Stimulated activated CD4-positive, alpha-beta T cell treated with anti-CD3 and anti-CD28 coated beads, Interleukin-15, amount 100 ng/mL, for 24 hours (primary cell): Measurements from ENCODE around the gene PRSS1.

Experiments
- DNase-seq: peaks from one replicate; pipeline ENCODE4 v3.0.0-alpha.2; 2020

The PRSS1 gene

DNA sequence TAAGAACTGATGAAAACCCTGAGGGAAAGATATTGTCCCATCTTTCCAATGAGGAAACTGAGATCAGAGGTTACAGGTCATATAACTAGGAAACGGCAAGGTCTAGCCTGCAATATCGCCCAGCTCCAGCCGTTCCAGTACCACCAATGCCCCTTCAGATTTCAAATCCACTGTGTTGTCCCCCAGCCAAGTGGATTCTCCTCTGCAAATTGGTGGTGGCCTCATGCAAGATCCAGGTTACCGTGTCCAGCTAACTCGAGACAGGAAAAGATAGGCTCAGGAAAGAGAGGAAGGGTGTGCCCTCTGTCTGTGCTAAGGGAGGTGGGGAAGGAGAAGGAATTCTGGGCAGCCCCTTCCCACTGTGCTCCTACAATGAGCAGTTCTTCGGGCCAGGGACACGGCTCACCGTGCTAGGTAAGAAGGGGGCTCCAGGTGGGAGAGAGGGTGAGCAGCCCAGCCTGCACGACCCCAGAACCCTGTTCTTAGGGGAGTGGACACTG lies 46.8 kb downstream of the PRSS1 start:
- DNase-seq: no peak

- no peak for DNase-seq
Observed at GRCh38 chr7:142796501-142797390, 47.5 kb downstream of the PRSS1 start.

DNA sequence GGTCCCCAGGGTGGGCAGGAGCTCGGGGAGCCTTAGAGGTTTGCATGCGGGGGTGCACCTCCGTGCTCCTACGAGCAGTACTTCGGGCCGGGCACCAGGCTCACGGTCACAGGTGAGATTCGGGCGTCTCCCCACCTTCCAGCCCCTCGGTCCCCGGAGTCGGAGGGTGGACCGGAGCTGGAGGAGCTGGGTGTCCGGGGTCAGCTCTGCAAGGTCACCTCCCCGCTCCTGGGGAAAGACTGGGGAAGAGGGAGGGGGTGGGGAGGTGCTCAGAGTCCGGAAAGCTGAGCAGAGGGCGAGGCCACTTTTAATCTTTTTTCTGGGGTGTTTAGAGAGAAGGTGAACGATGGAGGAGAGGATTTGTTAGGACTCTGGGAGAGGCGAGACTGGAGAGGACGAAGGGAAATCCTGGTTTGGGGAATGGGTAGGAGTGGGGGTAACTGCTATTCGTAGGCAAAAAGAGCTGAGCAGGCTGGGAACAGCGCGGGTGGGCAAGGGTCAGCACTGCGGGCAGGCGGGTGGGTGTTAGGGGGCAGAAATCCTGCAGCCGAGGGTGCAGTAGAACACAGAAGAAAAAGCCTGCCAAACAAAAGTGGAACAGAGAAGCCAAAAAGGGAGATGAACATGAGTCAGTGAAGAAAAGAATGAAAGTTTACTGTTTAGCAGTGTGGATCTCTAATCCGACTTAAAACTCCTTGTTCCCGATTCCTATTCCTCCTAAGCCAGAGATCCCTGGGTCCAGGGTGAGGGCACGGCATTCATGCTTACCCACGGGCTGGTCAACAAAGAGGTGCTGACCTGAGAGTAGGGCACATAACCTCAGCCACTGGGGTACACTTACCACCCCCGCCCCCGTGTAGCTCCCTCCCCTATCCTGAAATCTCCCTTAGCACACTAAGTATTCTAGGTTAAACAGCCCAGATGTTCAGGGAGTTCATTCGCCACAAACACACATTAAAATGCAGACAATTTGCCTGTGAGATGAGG lies 48.4 kb downstream of the PRSS1 start:
- DNase-seq: no peak

DNA sequence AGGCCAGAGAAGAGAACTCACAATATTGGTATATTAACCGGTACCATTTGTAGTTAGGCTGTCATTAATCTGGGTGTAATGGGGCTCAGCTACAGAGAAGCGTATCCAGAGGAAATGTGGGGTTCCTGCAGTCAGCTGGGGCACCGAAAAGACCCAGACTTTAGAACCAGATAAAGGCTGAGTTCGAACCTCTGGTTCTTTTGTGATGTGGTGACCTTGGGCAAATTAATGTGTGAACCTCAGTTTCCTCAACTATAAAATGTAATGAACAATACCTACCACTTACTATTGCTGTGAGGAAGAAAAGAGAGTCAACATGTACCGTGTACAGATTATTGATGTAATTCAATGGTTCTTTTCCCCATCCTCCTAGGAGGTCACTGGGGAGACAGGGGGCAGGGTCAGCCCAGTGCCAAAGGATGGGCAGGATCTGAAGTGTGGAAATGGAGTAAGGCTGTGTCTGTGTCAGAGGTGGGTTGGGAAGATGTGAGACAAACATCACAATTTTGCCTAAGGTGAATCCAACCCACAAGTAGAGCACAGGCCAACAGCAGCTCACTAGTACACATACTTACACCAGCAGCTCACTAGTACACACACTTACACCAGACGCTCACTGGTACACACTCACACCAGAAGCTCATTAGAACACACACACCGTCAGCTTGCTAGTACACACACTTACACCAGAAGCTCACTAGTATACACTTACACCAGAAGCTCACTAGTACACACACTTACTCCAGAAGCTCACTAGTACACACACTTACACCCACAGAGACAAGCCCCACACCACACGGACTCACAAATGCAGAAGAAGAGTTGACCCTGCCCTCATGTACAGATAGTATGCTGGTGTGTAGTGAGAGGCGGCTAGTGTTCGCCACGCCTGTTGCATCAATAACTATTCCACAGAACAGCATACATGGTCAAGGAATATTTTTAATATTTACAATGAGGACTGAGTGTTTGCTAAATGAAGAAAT lies 49.5 kb downstream of the PRSS1 start:
- no peak for DNase-seq

DNA sequence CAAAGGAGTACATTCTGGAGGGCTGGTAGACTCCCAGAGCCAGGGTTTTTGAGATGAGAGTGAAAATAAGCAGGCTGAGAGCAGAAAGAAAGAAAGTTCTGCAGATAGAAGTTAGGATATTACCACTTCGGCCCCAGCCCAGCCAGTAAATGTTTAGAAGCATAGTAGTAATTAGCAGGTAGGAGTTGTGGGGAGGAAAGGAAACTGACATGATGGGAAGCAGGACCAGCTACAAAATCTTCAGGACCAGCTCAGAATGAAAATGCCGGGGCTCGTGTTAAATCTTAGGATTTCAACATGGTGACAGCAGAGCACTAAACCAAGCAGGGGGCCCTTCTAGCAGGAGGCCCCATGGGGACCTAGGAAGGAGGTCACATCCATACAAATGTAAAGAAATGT lies 50.2 kb downstream of the PRSS1 start:
- no peak for DNase-seq

GRCh38 chr7:142800088-142800487 lies 50.8 kb downstream of the PRSS1 start:
- DNase-seq: no peak

DNA sequence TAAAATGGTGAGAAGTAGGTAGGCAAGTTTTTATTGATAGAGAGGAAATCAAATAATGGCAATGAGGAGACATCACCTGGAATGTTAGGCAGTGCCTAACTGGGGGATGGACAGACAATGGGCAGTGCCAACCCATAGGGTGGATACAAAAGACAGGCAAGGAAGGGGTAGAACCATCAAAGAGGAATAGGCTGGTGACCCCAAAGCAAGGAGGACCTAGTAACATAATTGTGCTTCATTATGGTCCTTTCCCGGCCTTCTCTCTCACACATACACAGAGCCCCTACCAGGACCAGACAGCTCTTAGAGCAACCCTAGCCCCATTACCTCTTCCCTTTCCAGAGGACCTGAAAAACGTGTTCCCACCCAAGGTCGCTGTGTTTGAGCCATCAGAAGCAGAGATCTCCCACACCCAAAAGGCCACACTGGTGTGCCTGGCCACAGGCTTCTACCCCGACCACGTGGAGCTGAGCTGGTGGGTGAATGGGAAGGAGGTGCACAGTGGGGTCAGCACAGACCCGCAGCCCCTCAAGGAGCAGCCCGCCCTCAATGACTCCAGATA lies 51.5 kb downstream of the PRSS1 start:
- no peak for DNase-seq

DNA sequence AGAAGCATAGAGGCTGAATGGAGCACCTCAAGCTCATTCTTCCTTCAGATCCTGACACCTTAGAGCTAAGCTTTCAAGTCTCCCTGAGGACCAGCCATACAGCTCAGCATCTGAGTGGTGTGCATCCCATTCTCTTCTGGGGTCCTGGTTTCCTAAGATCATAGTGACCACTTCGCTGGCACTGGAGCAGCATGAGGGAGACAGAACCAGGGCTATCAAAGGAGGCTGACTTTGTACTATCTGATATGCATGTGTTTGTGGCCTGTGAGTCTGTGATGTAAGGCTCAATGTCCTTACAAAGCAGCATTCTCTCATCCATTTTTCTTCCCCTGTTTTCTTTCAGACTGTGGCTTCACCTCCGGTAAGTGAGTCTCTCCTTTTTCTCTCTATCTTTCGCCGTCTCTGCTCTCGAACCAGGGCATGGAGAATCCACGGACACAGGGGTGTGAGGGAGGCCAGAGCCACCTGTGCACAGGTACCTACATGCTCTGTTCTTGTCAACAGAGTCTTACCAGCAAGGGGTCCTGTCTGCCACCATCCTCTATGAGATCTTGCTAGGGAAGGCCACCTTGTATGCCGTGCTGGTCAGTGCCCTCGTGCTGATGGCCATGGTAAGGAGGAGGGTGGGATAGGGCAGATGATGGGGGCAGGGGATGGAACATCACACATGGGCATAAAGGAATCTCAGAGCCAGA lies 52.5 kb downstream of the PRSS1 start:
- DNase-seq: no peak

GRCh38 chr7:142802301-142802700 lies 53.0 kb downstream of the PRSS1 start:
- no peak for DNase-seq
